Peyer's patch (tissue), 4 donors: ENCODE results near the gene MAP2K2.

ENCODE experiments used
- POLR2A ChIP-seq, 2 donors: fragments of 450-650 bp; IDR thresholded peaks; one replicate each; pipeline ENCODE4 v1.5.1; 2017; ENCODE audit warnings: antibody characterized with exemption in 2 of 2, mild to moderate bottlenecking in 2 of 2, moderate library complexity in 2 of 2
- TF ChIP-seq, protein P1 (sequence below), 6 experiments: fragments of 450-650 bp in 4 of 6; fragments of 200-600 bp in 2 of 6; sonication (generic) in 1 of 6; IDR thresholded peaks; one replicate each; pipeline ENCODE4 v1.5.1; 2017 to 2019; ENCODE audit warnings: antibody characterized with exemption in 6 of 6, mild to moderate bottlenecking in 3 of 6, moderate library complexity in 1 of 6

DNA sequence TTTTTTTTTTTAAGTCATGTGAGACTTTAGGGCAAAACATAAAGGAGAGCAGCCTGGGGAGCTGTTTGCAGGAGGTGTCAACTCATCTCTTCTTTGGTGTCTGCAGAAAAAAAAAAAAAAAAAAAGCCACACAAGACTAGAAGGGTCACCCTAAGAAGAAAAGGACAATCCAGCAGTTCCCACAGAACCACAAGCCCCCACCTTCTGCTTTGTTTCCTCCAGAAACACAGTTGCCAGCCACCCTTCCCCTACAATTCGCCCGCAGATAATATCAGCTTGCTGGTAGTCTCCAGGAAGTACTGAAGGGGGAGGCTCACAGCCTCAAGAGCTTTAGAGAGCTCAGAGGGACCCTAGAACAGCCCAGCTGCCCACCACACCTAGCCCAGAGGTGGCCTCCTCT is 34.9 kb downstream of the MAP2K2 start:
- no peak for TF ChIP-seq POLR2A (IDR thresholded peaks at IDR 0.05)
- TF ChIP-seq, protein P1, sequence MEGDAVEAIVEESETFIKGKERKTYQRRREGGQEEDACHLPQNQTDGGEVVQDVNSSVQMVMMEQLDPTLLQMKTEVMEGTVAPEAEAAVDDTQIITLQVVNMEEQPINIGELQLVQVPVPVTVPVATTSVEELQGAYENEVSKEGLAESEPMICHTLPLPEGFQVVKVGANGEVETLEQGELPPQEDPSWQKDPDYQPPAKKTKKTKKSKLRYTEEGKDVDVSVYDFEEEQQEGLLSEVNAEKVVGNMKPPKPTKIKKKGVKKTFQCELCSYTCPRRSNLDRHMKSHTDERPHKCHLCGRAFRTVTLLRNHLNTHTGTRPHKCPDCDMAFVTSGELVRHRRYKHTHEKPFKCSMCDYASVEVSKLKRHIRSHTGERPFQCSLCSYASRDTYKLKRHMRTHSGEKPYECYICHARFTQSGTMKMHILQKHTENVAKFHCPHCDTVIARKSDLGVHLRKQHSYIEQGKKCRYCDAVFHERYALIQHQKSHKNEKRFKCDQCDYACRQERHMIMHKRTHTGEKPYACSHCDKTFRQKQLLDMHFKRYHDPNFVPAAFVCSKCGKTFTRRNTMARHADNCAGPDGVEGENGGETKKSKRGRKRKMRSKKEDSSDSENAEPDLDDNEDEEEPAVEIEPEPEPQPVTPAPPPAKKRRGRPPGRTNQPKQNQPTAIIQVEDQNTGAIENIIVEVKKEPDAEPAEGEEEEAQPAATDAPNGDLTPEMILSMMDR (IDR thresholded peaks at IDR 0.05): no peak
